ENCODE results near the gene SIKE1.
"Not testable (repeated sequence)": the region's sequence is repeated elsewhere in the genome, so short reads cannot be mapped to it uniquely, and the experiment has no call there.

DNA sequence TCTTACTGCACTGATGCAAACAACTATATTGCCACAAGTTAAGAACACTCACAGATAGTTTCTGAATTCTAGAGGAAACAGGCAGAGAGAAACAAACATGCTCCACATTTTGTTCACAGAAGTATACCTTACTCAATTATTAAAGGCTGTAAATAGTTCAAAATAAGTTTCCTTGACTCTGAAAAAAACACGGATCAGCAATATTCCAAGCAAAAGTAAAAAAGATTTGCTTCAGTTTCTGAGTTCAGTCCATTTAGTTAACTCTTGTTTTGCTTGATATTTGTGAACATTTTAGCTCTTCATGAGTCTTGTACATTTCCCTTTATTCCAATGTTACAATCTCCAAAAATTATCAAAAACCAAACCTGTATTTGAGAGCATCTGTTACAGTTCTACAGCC lies 49.6 kb upstream of the SIKE1 start:
- TF ChIP-seq, protein P1, sequence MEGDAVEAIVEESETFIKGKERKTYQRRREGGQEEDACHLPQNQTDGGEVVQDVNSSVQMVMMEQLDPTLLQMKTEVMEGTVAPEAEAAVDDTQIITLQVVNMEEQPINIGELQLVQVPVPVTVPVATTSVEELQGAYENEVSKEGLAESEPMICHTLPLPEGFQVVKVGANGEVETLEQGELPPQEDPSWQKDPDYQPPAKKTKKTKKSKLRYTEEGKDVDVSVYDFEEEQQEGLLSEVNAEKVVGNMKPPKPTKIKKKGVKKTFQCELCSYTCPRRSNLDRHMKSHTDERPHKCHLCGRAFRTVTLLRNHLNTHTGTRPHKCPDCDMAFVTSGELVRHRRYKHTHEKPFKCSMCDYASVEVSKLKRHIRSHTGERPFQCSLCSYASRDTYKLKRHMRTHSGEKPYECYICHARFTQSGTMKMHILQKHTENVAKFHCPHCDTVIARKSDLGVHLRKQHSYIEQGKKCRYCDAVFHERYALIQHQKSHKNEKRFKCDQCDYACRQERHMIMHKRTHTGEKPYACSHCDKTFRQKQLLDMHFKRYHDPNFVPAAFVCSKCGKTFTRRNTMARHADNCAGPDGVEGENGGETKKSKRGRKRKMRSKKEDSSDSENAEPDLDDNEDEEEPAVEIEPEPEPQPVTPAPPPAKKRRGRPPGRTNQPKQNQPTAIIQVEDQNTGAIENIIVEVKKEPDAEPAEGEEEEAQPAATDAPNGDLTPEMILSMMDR (conservative IDR thresholded peaks at IDR 0.05; ENCODE audit: low read depth, low read length): not testable (repeated sequence)
- TF ChIP-seq EZH2 (IDR thresholded peaks at IDR 0.05; ENCODE audit: borderline replicate concordance, low read depth, low read length, poor library complexity, severe bottlenecking): not testable (repeated sequence)

Measured in A673 (cell line).